GM12878 (cell line): ENCODE data around the gene MT1H. TPM values are rescaled to one million over a fixed set of nuclear protein-coding genes. Genes with fewer than 3 reads are reported as not detected.

Experiments
- ATAC-seq: fragments of 200-7000 bp; cut with Tn5 transposase; 3 replicates; pipeline ENCODE4 v1.9.1; 2020; ENCODE audit warnings: mild to moderate bottlenecking, moderate library complexity
- BruUV-seq: library from RNA; stranded (reverse); fragments of 400-500 nt; replicated peaks from 2 replicates; lab custom pipeline; 2021; lab: Mats Ljungman, UMichigan
- CTCF ChIA-PET: fragments of 300-600 bp; sonication (Branson Sonifier 250); formaldehyde crosslinking; extraction: SDS; loops from one replicate; lab custom pipeline; 2021; ENCODE audit warnings: inconsistent platforms; lab: Yijun Ruan, JAX
- POLR2A ChIA-PET: fragments of 350-600 bp; formaldehyde crosslinking; extraction: SDS; loops from one replicate; lab custom pipeline; 2021; ENCODE audit warnings: inconsistent platforms; lab: Charles Lee
- RAD21 ChIA-PET: fragments of 300-600 bp; sonication (Branson Sonifier 250); formaldehyde crosslinking; loops from one replicate; lab custom pipeline; 2023; ENCODE audit warnings: antibody characterized with exemption; ENCODE audit not compliant: unreplicated experiment; lab: Charles Lee
- SMC1A ChIA-PET: fragments of 300-600 bp; sonication (Branson Sonifier 250); formaldehyde crosslinking; loops from one replicate; lab custom pipeline; 2023; ENCODE audit not compliant: unreplicated experiment, uncharacterized antibody; lab: Charles Lee
- DNase-seq: peaks from one replicate; pipeline ENCODE4 v3.0.0-alpha.2; 2011; ENCODE audit warnings: low read depth, low spot score
- FAIRE-seq: peaks from 3 replicates; lab custom pipeline; 2011; peaks lifted over from hg19 to GRCh38; lab: Jason Lieb, UNC
- H2AFZ ChIP-seq: 2 replicates; pipeline ENCODE4 v1.6.0; 2011; ENCODE audit warnings: low read depth, low read length, control low read depth; ENCODE audit not compliant: control insufficient read depth
- H3K27ac ChIP-seq: 2 replicates; pipeline ENCODE4 v1.5.1; 2011; ENCODE audit warnings: control low read depth; ENCODE audit not compliant: control insufficient read depth, insufficient read depth
- H3K27me3 ChIP-seq, 2 experiments: replicated peaks in 1 of 2; 2 replicates each; pipeline versions ENCODE4 v1.6.0 to v1.6.1; 2011; ENCODE audit warnings: low read length in 1 of 2; ENCODE audit not compliant: control insufficient read depth in 2 of 2, insufficient read depth in 2 of 2
- H3K36me3 ChIP-seq, 2 experiments: 2 replicates each; pipeline ENCODE4 v1.5.1; 2011; ENCODE audit warnings: low read length in 1 of 2; ENCODE audit not compliant: control insufficient read depth in 2 of 2, insufficient read depth in 2 of 2
- H3K4me1 ChIP-seq: 2 replicates; pipeline ENCODE4 v1.6.1; 2011; ENCODE audit warnings: mild to moderate bottlenecking, low read length, moderate library complexity, mixed read lengths; ENCODE audit not compliant: control insufficient read depth, insufficient read depth
- H3K4me2 ChIP-seq: 2 replicates; pipeline ENCODE4 v1.6.0; 2011; ENCODE audit warnings: control low read depth; ENCODE audit not compliant: control insufficient read depth, insufficient read depth
- H3K4me3 ChIP-seq: fragments of 200-600 bp; sonication (generic); 2 replicates; pipeline ENCODE4 v1.5.1; 2016
- H3K79me2 ChIP-seq: 2 replicates; pipeline ENCODE4 v1.6.0; 2011; ENCODE audit warnings: low read length; ENCODE audit not compliant: control insufficient read depth, insufficient read depth
- H3K9ac ChIP-seq: 2 replicates; pipeline ENCODE4 v1.8.0; 2011; ENCODE audit warnings: low read length, control low read depth, mixed read lengths; ENCODE audit not compliant: control insufficient read depth, insufficient read depth
- H3K9me3 ChIP-seq: replicated peaks from 3 replicates; pipeline ENCODE4 v1.5.1; 2011; ENCODE audit warnings: mild to moderate bottlenecking, low read length; ENCODE audit not compliant: control insufficient read depth, insufficient read depth
- H4K20me1 ChIP-seq: 2 replicates; pipeline ENCODE4 v1.6.0; 2011; ENCODE audit not compliant: control insufficient read depth, insufficient read depth
- BACH1 ChIP-seq: fragments of 450-650 bp; IDR thresholded peaks from 2 replicates; pipeline ENCODE4 v1.6.1; 2017; ENCODE audit warnings: mild to moderate bottlenecking, borderline replicate concordance
- CEBPZ ChIP-seq: fragments of 150-350 bp; IDR thresholded peaks from 2 replicates; pipeline ENCODE4 v1.6.1; 2016; ENCODE audit warnings: low read depth, low read length
- E2F8 ChIP-seq: fragments of 450-650 bp; IDR thresholded peaks from 2 replicates; pipeline ENCODE4 v1.6.1; 2018; ENCODE audit warnings: mild to moderate bottlenecking, low read depth, moderate library complexity; ENCODE audit not compliant: partially characterized antibody
- HSF1 ChIP-seq: fragments of 150-350 bp; IDR thresholded peaks from 2 replicates; pipeline ENCODE4 v1.6.1; 2014; ENCODE audit warnings: mild to moderate bottlenecking, low read depth, low read length
- IRF5 ChIP-seq: fragments of 450-650 bp; IDR thresholded peaks from 2 replicates; pipeline ENCODE4 v1.6.1; 2017; ENCODE audit warnings: borderline replicate concordance
- JUND ChIP-seq: IDR thresholded peaks from 2 replicates; pipeline ENCODE4 v1.6.1; 2012; ENCODE audit warnings: low read depth, mild to moderate bottlenecking, low read length, improper control_type of control experiment, moderate library complexity
- MTA2 ChIP-seq: fragments of 450-650 bp; IDR thresholded peaks from 2 replicates; pipeline ENCODE4 v1.6.1; 2016; ENCODE audit warnings: low read depth, mild to moderate bottlenecking, moderate library complexity
- RAD51 ChIP-seq: fragments of 450-650 bp; IDR thresholded peaks from 2 replicates; pipeline ENCODE4 v1.6.1; 2016; ENCODE audit warnings: moderate library complexity, mild to moderate bottlenecking, inconsistent platforms
- RELA ChIP-seq: fragments of 450-650 bp; IDR thresholded peaks from 2 replicates; pipeline ENCODE4 v1.8.0; 2014; ENCODE audit warnings: borderline replicate concordance; ENCODE audit not compliant: partially characterized antibody
- ZNF207 ChIP-seq: fragments of 450-650 bp; IDR thresholded peaks from 2 replicates; pipeline ENCODE4 v1.6.1; 2014; ENCODE audit warnings: antibody characterized with exemption, mild to moderate bottlenecking, borderline replicate concordance
- ZNF384 ChIP-seq: IDR thresholded peaks from 2 replicates; pipeline ENCODE4 v1.6.1; 2012; ENCODE audit warnings: low read depth, mild to moderate bottlenecking, low read length, improper control_type of control experiment, borderline replicate concordance
- WGBS: methylation state at CpG from one replicate; pipeline ENCODE4 v1.1.6; 2016; ENCODE audit warnings: low lambda C conversion rate; ENCODE audit not compliant: insufficient replicate concordance, insufficient coverage; ENCODE audit errors: missing lambda C conversion rate; 5-methylcytosine and 5-hydroxymethylcytosine counted together
- in situ Hi-C: fragments of 300-500 bp; cut with MboI; formaldehyde crosslinking; loops from 9 replicates; pipeline ENCODE4 v1.14.3; 2018; ENCODE audit warnings: mixed read lengths
- intact Hi-C: fragments of 100-400 bp; cut with micrococcal nuclease; formaldehyde crosslinking; loops from one replicate; pipeline ENCODE4 v1.14.2; 2022; ENCODE audit not compliant: unreplicated experiment
- polyA plus RNA-seq, 11 experiments: library from polyadenylated mRNA; depleted of rRNA in 4 of 11; unstranded in 6 of 11; stranded (reverse) in 5 of 11; fragments of >200 nt; fragmentation: Nextera tagmentation in 4 of 11; fragmentation: Illumina TruSeq in 1 of 11; extraction: Ambion mirVana in 4 of 11; extraction: Trizol in 1 of 11; gene quantifications; 1 replicate in 1 of 11; 2 replicates in 10 of 11; pipeline versions ENCODE4 v1.2.1 to v1.2.3, GENCODE V29; 2011 to 2016; ENCODE audit warnings: inconsistent platforms in 2 of 11, missing spikeins in 2 of 11, low read depth in 1 of 11
- total RNA-seq, 4 experiments: library from RNA; depleted of rRNA in 3 of 4; stranded (reverse); fragments of >200 nt in 3 of 4; fragmentation: Illumina TruSeq in 1 of 4; extraction: Trizol in 1 of 4; gene quantifications; 2 replicates each; pipeline versions ENCODE4 v1.2.1 to v1.2.3, GENCODE V29; 2013 to 2021

Gene MT1H
- total and polyA plus RNA-seq, 10 of the 15 experiments (the other 5 are each of a cell fraction or from before 2014, with no cell fraction given): 0.40 to 6.0 (median 1.1) TPM; not detected in 2

- FAIRE-seq (no peak), ATAC-seq (no peak), DNase-seq (no peak)
- no peak overlapping the region for H3K4me3 ChIP-seq
- H3K27ac ChIP-seq: no peak overlapping the region
- no peak overlapping the region for H2AFZ ChIP-seq
- BruUV-seq: no TSS peak
- no peaks in the 10 kb centered on the region for H3K4me1 ChIP-seq
- H3K79me2 ChIP-seq: no peaks in the 10 kb centered on the region
- H3K9ac ChIP-seq: no peak overlapping the region
- no peaks in the 10 kb centered on the region for H3K9me3 ChIP-seq
- H4K20me1 ChIP-seq: no peaks in the 10 kb centered on the region
- ChIA-PET RAD21 (interaction anchor here (0.6 to 1.7 kb wide), 5 partner anchors 10 to 67 kb away, joined by 3 to 6 read pairs (median 5); no protein-coding TSS in a partner anchor), CTCF (interaction anchor here (0.6 to 2.0 kb wide), 8 partner anchors 20 to 123 kb away, joined by 3 to 10 read pairs (median 3); no protein-coding TSS in a partner anchor), SMC1A (interaction anchor here (1.1 to 2.2 kb wide), 6 partner anchors 20 to 168 kb away, joined by 3 to 13 read pairs (median 4); no protein-coding TSS in a partner anchor), POLR2A (interaction anchor here (0.5 kb wide), 1 partner anchor 84 kb away, joined by 3 read pairs; no protein-coding TSS in a partner anchor)
- WGBS: 27% methylated on average over 5 of the region's 5 CpGs
- H3K27me3 ChIP-seq: peaks cover 9 to 25% of the 10 kb centered on the region in 2 experiments
- H3K4me2 ChIP-seq: no peak overlapping the region; the same call in 1 of the 2 replicates
- TF ChIP-seq JUND (no peak), E2F8 (no peak), MTA2 (no peak), BACH1 (no peak), IRF5 (no peak), ZNF384 (no peak), CEBPZ (no peak), HSF1 (no peak), RELA (no peak), RAD51 (no peak), ZNF207 (no peak)
- in situ Hi-C loops (no loop called here), intact Hi-C loops (no loop called here)
- H3K36me3 ChIP-seq: no peaks in the 10 kb centered on the region
Measured at GRCh38 chr16:56643833-56644232, 25.8 kb upstream of the MT1H start.
